WERI-Rb-1 (cell line): ENCODE results near the gene GRIA2.
A peak's percentile ranks its signal among the peaks of the same experiment; 100 is the strongest.

Experiments
- DNase-seq: peaks from one replicate; pipeline ENCODE4 v3.0.0-alpha.2; 2020
- H3K27ac ChIP-seq: fragments of 250-450 bp; sonication (Bioruptor Pico); 2 replicates; pipeline ENCODE4 v1.5.1; 2020; ENCODE audit warnings: mild to moderate bottlenecking, moderate library complexity
- H3K27me3 ChIP-seq: fragments of 250-450 bp; sonication (Bioruptor Pico); 2 replicates; pipeline ENCODE4 v1.5.1; 2021; ENCODE audit warnings: mild to moderate bottlenecking, low read depth, moderate library complexity; ENCODE audit not compliant: insufficient read depth, severe bottlenecking
- H3K36me3 ChIP-seq: fragments of 250-450 bp; sonication (Bioruptor Pico); 2 replicates; pipeline ENCODE4 v1.5.1; 2020; ENCODE audit warnings: mild to moderate bottlenecking, moderate library complexity
- H3K4me3 ChIP-seq: 2 replicates; pipeline ENCODE4 v1.5.1; 2011; ENCODE audit warnings: low read depth, mild to moderate bottlenecking, control low read depth, low read length
- H3K9me3 ChIP-seq: fragments of 250-450 bp; sonication (Bioruptor Pico); 2 replicates; pipeline ENCODE4 v1.5.1; 2021; ENCODE audit warnings: mild to moderate bottlenecking, moderate library complexity; ENCODE audit not compliant: severe bottlenecking
- CTCF ChIP-seq: IDR thresholded peaks from 2 replicates; pipeline ENCODE4 v1.5.1; 2011; ENCODE audit warnings: low read depth, mild to moderate bottlenecking, control low read depth, inconsistent platforms, low read length

GRIA2 gene

DNA sequence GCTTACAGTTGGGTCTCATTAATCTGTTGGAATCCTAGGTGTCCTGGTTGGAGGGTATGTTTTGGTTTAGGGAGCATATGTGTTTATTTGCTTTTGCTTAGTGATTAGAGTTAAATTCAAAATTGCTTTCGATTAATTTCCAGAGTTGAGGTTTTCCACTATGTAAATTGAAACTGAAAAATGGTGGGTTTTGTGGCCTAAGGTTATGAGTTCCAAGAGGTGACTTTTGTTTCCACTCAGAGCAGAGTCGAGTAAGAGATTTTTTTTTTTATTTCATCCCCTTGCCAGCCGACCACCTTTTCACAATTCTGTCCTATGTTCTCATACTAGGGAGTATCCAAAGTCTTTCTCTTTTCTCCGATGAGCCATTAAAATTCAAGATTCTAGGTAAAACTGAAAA is 66.9 kb downstream of the GRIA2 start:
- Histone ChIP-seq H3K9me3 (no peaks in the 10 kb centered on the region), H3K4me3 (no peak overlapping the region), H3K27me3 (no peaks in the 10 kb centered on the region), H3K27ac (no peak overlapping the region), H3K36me3 (no peaks in the 10 kb centered on the region)
- DNase-seq, result no peak
- no peak for TF ChIP-seq CTCF

DNA sequence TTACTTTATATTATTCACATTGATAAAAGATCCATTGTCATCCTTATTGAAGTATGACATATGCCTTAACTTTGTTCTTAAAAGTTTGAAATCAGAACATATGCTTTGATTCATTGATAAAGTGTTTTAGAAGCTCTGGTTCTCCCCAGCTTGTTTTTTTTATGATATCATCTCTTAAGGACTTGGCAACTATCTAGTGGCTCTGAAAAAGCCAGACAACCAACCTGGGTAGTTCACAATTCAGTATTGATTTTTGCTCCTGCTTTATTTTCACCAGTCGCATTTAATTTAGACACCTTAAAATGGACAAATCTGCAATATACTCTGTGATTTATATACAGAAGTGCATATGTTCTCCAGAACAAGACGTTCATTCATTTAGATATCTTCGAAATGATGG is 70.1 kb downstream of the GRIA2 start:
- Histone ChIP-seq H3K4me3 (no peak overlapping the region), H3K27ac (no peak overlapping the region), H3K36me3 (no peaks in the 10 kb centered on the region), H3K27me3 (no peaks in the 10 kb centered on the region), H3K9me3 (no peaks in the 10 kb centered on the region)
- no peak for DNase-seq
- no peak for TF ChIP-seq CTCF

- Histone ChIP-seq H3K9me3 (no peaks in the 10 kb centered on the region), H3K27me3 (no peaks in the 10 kb centered on the region), H3K27ac (no peak overlapping the region), H3K4me3 (no peak overlapping the region), H3K36me3 (no peaks in the 10 kb centered on the region)
- no peak for DNase-seq
- TF ChIP-seq CTCF, result peak; percentile 15; the same call in 1 of the 2 replicates
Measured at GRCh38 chr4:157291071-157291470, 70.5 kb downstream of the GRIA2 start.

DNA sequence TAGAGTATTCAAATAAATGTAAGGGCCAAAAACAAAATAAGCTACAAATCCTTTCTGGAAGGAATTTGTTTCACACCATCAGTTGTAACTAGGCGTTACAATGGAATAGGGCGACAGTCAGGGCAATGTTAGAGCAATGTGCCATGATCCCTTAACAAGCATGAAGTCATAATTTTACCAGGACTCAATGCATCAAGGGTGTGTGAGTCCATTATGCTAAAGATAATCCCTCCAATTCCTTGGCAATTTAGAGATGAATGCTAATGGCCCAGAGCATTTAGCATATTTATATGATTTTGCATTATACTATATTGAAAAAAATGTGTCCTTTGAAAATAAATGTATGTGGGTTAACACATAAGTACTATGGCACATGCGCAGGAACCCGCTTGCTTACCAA is 73.1 kb downstream of the GRIA2 start:
- no peak for DNase-seq
- Histone ChIP-seq H3K36me3 (no peaks in the 10 kb centered on the region), H3K4me3 (no peak overlapping the region), H3K27ac (no peak overlapping the region), H3K27me3 (no peaks in the 10 kb centered on the region), H3K9me3 (no peaks in the 10 kb centered on the region)
- TF ChIP-seq CTCF, result no peak

DNA sequence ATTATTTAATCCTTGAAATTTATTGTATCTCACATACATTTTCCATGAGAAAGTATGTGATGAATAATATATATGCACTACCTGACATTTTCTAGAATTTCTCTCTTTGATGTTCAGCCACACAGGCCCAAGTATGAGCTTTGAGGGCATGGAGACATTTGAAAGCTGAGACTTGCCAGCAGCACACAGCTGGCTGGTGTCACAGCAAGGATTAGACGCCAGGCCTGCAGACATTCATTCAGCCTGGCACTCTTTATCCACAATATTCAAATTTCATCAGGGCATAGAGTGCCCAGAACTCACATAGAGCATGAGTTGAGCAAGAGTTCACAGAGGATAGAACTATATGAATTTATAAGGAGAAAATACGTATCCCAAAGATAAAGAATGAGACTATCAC is 74.0 kb downstream of the GRIA2 start:
- no peak for DNase-seq
- TF ChIP-seq CTCF, result no peak
- Histone ChIP-seq H3K9me3 (no peaks in the 10 kb centered on the region), H3K4me3 (no peak overlapping the region), H3K36me3 (no peaks in the 10 kb centered on the region), H3K27ac (no peak overlapping the region), H3K27me3 (no peaks in the 10 kb centered on the region)

DNA sequence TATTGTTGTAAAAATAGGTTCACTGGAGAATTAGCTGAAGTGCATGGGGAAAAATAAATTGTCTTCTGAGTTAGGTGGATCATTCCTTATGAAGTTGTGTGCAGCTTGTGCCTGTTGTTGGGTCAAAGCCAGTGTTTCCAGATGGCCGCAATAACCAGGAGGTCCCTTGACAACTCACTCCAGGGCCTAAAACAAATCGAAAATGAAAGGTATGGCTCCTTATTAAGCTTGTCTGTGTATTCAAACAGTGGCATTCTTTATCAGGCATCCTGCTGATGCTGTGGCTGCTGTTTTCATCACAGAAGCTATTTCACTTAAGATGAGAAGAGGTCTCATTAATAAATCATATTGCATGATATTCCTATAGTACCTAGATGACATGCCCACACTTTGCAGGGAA is 80.2 kb downstream of the GRIA2 start:
- no peak for DNase-seq
- no peaks in the 10 kb centered on the region for H3K36me3 ChIP-seq

More for the DNA sequence above, 80.2 kb downstream of the GRIA2 start:
- Histone ChIP-seq H3K9me3 (no peaks in the 10 kb centered on the region), H3K4me3 (no peak overlapping the region), H3K27ac (no peak overlapping the region), H3K27me3 (no peaks in the 10 kb centered on the region)
- TF ChIP-seq CTCF, result no peak
